Natural killer cell (primary cell): ENCODE measurements around the gene PAX8. TPM values are rescaled to one million over a fixed set of nuclear protein-coding genes. Genes with fewer than 3 reads are reported as not detected.

Source experiments
- ATAC-seq, 3 donors: fragments of 150-1000 bp in 2 of 3; fragments of 200-7000 bp in 1 of 3; cut with Tn5 transposase; 1 replicate in 1 of 3; 2 replicates in 2 of 3; pipeline ENCODE4 v1.10.0; 2021; ENCODE audit warnings: mild to moderate bottlenecking in 2 of 3, moderate library complexity in 2 of 3
- DNase-seq, 2 donors: peaks; one replicate each; pipeline versions ENCODE4 v3.0.0 to v3.0.0-alpha.2; 2013 to 2021; ENCODE audit warnings: mixed read lengths in 1 of 2
- H3K27ac ChIP-seq: one replicate; pipeline ENCODE4 v1.5.1; 2013; ENCODE audit warnings: mild to moderate bottlenecking, low read length
- H3K27me3 ChIP-seq: one replicate; pipeline ENCODE4 v1.6.1; 2013; ENCODE audit warnings: low read length; ENCODE audit not compliant: control insufficient read depth, insufficient read depth
- H3K36me3 ChIP-seq: one replicate; pipeline ENCODE4 v1.6.1; 2013; ENCODE audit warnings: low read length; ENCODE audit not compliant: control insufficient read depth, insufficient read depth
- H3K4me1 ChIP-seq: one replicate; pipeline ENCODE4 v1.6.1; 2013; ENCODE audit warnings: low read length; ENCODE audit not compliant: control insufficient read depth, insufficient read depth
- H3K4me3 ChIP-seq: one replicate; pipeline ENCODE4 v1.5.1; 2013; ENCODE audit warnings: low read length
- H3K9me3 ChIP-seq: one replicate; pipeline ENCODE4 v1.6.1; 2013; ENCODE audit warnings: low read length; ENCODE audit not compliant: control insufficient read depth, insufficient read depth
- H3K27ac Mint-ChIP-seq, 2 donors: one replicate each; pipeline ENCODE4 v1.8.0; 2022; ENCODE audit warnings: mild to moderate bottlenecking in 2 of 2, mixed read lengths in 2 of 2, moderate library complexity in 1 of 2
- H3K27me3 Mint-ChIP-seq, 2 donors: one replicate each; pipeline ENCODE4 v1.8.0; 2022; ENCODE audit warnings: low read depth in 2 of 2, mixed read lengths in 2 of 2
- H3K36me3 Mint-ChIP-seq: one replicate; pipeline ENCODE4 v1.8.0; 2022; ENCODE audit warnings: mixed read lengths
- H3K4me1 Mint-ChIP-seq, 2 donors: one replicate each; pipeline ENCODE4 v1.8.0; 2022; ENCODE audit warnings: mixed read lengths in 2 of 2
- H3K4me3 Mint-ChIP-seq: one replicate; pipeline ENCODE4 v1.8.0; 2022; ENCODE audit warnings: mild to moderate bottlenecking, moderate library complexity, mixed read lengths
- H3K9me3 Mint-ChIP-seq, 2 donors: one replicate each; pipeline ENCODE4 v1.8.0; 2022; ENCODE audit warnings: mixed read lengths in 2 of 2
- WGBS: methylation state at CpG from one replicate; pipeline ENCODE4 v1.1.7; 2013; ENCODE audit warnings: missing lambda C conversion rate; ENCODE audit not compliant: insufficient coverage; 5-methylcytosine and 5-hydroxymethylcytosine counted together
- intact Hi-C: fragments of 100-400 bp; cut with micrococcal nuclease; formaldehyde crosslinking; loops from one replicate; pipeline ENCODE4 v1.14.2; 2022
- total RNA-seq, 4 donors: library from RNA; stranded (reverse); fragments of 120-200 nt in 1 of 4; gene quantifications; one replicate each; pipeline versions ENCODE4 v1.2.3 to v1.2.4, GENCODE V29; 2013 to 2022
- TF ChIP-seq, protein P1 (sequence below): fragments of 200-600 bp; IDR thresholded peaks from one replicate; pipeline ENCODE4 v1.8.0; 2022; ENCODE audit warnings: antibody characterized with exemption

Gene PAX8
- total RNA-seq, 3 donors from 2014 or later (not counting 1 experiment from before 2014, with no cell fraction given) = 0.57 to 1.2 (median 0.65) TPM

GRCh38 chr2:113223813-113224212 lies 54.9 kb downstream of the PAX8 start:
- no peaks in the 10 kb centered on the region for H3K27me3 Mint-ChIP-seq
- H3K9me3 Mint-ChIP-seq = no peaks in the 10 kb centered on the region
- TF ChIP-seq, protein P1, sequence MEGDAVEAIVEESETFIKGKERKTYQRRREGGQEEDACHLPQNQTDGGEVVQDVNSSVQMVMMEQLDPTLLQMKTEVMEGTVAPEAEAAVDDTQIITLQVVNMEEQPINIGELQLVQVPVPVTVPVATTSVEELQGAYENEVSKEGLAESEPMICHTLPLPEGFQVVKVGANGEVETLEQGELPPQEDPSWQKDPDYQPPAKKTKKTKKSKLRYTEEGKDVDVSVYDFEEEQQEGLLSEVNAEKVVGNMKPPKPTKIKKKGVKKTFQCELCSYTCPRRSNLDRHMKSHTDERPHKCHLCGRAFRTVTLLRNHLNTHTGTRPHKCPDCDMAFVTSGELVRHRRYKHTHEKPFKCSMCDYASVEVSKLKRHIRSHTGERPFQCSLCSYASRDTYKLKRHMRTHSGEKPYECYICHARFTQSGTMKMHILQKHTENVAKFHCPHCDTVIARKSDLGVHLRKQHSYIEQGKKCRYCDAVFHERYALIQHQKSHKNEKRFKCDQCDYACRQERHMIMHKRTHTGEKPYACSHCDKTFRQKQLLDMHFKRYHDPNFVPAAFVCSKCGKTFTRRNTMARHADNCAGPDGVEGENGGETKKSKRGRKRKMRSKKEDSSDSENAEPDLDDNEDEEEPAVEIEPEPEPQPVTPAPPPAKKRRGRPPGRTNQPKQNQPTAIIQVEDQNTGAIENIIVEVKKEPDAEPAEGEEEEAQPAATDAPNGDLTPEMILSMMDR = no peak
- H3K4me1 Mint-ChIP-seq = peaks cover 7% of the 10 kb centered on the region in 2 donors
- no peaks in the 10 kb centered on the region for H3K36me3 ChIP-seq
- no peak overlapping the region for H3K27ac ChIP-seq
- H3K27ac Mint-ChIP-seq = no peak overlapping the region
- peaks cover 8% of the 10 kb centered on the region for H3K4me1 ChIP-seq
- DNase-seq = no peak
- no peak overlapping the region for H3K4me3 Mint-ChIP-seq
- H3K4me3 ChIP-seq = no peak overlapping the region
- intact Hi-C loops = no loop called here
- H3K9me3 ChIP-seq = no peaks in the 10 kb centered on the region
- H3K36me3 Mint-ChIP-seq = no peaks in the 10 kb centered on the region
- ATAC-seq = no peak
- WGBS = 92% methylated on average over 1 of the region's 1 CpG
- no peaks in the 10 kb centered on the region for H3K27me3 ChIP-seq

DNA sequence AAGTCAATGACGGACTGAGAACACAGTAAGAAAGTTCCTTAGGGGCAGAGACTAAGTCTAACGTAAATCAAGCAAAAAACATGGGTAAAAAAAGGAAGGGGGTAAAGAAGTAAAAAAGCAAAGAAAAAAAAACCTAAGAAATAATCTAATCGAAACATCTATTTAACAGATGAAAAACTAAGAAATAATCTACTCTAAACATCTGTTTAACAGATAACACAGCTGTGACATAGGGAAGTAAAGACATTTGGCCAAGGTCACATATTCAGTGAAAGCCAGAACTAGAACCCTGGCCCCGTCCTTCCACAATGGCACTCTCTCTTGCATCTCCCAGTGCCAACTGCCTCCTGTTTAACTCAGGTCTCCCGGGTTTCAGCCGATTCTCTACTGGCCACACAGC lies 56.9 kb downstream of the PAX8 start:
- H3K4me3 ChIP-seq = no peak overlapping the region
- H3K9me3 Mint-ChIP-seq = no peaks in the 10 kb centered on the region
- H3K27ac Mint-ChIP-seq = no peak overlapping the region
- no peaks in the 10 kb centered on the region for H3K27me3 Mint-ChIP-seq
- no peak for DNase-seq
- no peaks in the 10 kb centered on the region for H3K36me3 ChIP-seq
- peaks cover 15 to 20% of the 10 kb centered on the region in 2 donors for H3K4me1 Mint-ChIP-seq
- TF ChIP-seq, protein P1 = no peak
- intact Hi-C loops = no loop called here
- no peak for ATAC-seq
- H3K4me1 ChIP-seq = peaks cover 22% of the 10 kb centered on the region
- H3K36me3 Mint-ChIP-seq = no peaks in the 10 kb centered on the region
- no peaks in the 10 kb centered on the region for H3K9me3 ChIP-seq
- H3K27ac ChIP-seq = no peak overlapping the region
- no peaks in the 10 kb centered on the region for H3K27me3 ChIP-seq
- no peak overlapping the region for H3K4me3 Mint-ChIP-seq
- 76% methylated on average over 5 of the region's 6 CpGs for WGBS

GRCh38 chr2:113220970-113221708 lies 57.6 kb downstream of the PAX8 start:
- no peaks in the 10 kb centered on the region for H3K36me3 Mint-ChIP-seq
- H3K4me3 Mint-ChIP-seq = no peak overlapping the region
- intact Hi-C loops = no loop called here
- ATAC-seq (no peak), DNase-seq (no peak)
- Histone ChIP-seq H3K4me1 (peaks cover 23% of the 10 kb centered on the region), H3K27ac (no peak overlapping the region), H3K36me3 (no peaks in the 10 kb centered on the region), H3K27me3 (no peaks in the 10 kb centered on the region), H3K9me3 (no peaks in the 10 kb centered on the region), H3K4me3 (no peak overlapping the region)
- TF ChIP-seq, protein P1 = no peak
- H3K27me3 Mint-ChIP-seq = no peaks in the 10 kb centered on the region
- WGBS = 80% methylated on average over 6 of the region's 6 CpGs
- H3K4me1 Mint-ChIP-seq = peaks cover 16 to 24% of the 10 kb centered on the region in 2 donors
- H3K27ac Mint-ChIP-seq = no peak overlapping the region
- no peaks in the 10 kb centered on the region for H3K9me3 Mint-ChIP-seq
